Suprapubic skin (tissue), 4 donors: ENCODE data around the gene USH1C. TPM values are rescaled to one million over a fixed set of nuclear protein-coding genes. Genes with fewer than 3 reads are reported as not detected.

Source experiments
- DNase-seq, 2 donors: peaks; one replicate each; pipeline ENCODE4 v3.0.0-alpha.2; 2019; ENCODE audit warnings: low spot score in 2 of 2
- H3K27ac ChIP-seq: fragments of 200-600 bp; sonication (generic); one replicate; pipeline ENCODE4 v1.5.1; 2019
- H3K27me3 ChIP-seq: fragments of 200-600 bp; sonication (generic); one replicate; pipeline ENCODE4 v1.5.1; 2019
- H3K36me3 ChIP-seq: fragments of 200-600 bp; sonication (generic); one replicate; pipeline ENCODE4 v1.5.1; 2019
- H3K4me1 ChIP-seq: fragments of 200-600 bp; sonication (generic); one replicate; pipeline ENCODE4 v1.5.1; 2019
- H3K4me3 ChIP-seq: fragments of 200-600 bp; sonication (generic); one replicate; pipeline ENCODE4 v1.5.1; 2019; ENCODE audit warnings: mild to moderate bottlenecking
- H3K9me3 ChIP-seq: fragments of 200-600 bp; sonication (generic); one replicate; pipeline ENCODE4 v1.5.1; 2019
- EP300 ChIP-seq: sonication (generic); formaldehyde crosslinking; IDR thresholded peaks from one replicate; pipeline ENCODE4 v1.6.1; 2017; ENCODE audit warnings: antibody characterized with exemption
- POLR2A ChIP-seq, 2 donors: fragments of 450-650 bp; IDR thresholded peaks; one replicate each; pipeline ENCODE4 v1.6.1; 2017; ENCODE audit warnings: antibody characterized with exemption in 2 of 2, mild to moderate bottlenecking in 2 of 2, moderate library complexity in 2 of 2
- POLR2AphosphoS5 ChIP-seq, 3 donors: sonication (generic); formaldehyde crosslinking; IDR thresholded peaks; one replicate each; pipeline ENCODE4 v1.6.1; 2017; ENCODE audit warnings: antibody characterized with exemption in 3 of 3
- WGBS: methylation state at CpG from one replicate; pipeline ENCODE4 v1.1.5; 2018; 5-methylcytosine and 5-hydroxymethylcytosine counted together
- total RNA-seq, 4 donors: library from RNA; depleted of rRNA; stranded (reverse); fragments of >200 nt; gene quantifications; one replicate each; pipeline ENCODE4 v1.1.0, GENCODE V29; 2016
- TF ChIP-seq, protein P1 (sequence below), 2 donors: fragments of 200-600 bp in 1 of 2; fragments of 450-650 bp in 1 of 2; sonication (generic) in 1 of 2; IDR thresholded peaks; one replicate each; pipeline ENCODE4 v1.5.1; 2016 to 2019; ENCODE audit warnings: antibody characterized with exemption in 2 of 2, mild to moderate bottlenecking in 1 of 2, moderate library complexity in 1 of 2

The USH1C gene
- total RNA-seq, 4 donors from 2014 or later: not detected

DNA sequence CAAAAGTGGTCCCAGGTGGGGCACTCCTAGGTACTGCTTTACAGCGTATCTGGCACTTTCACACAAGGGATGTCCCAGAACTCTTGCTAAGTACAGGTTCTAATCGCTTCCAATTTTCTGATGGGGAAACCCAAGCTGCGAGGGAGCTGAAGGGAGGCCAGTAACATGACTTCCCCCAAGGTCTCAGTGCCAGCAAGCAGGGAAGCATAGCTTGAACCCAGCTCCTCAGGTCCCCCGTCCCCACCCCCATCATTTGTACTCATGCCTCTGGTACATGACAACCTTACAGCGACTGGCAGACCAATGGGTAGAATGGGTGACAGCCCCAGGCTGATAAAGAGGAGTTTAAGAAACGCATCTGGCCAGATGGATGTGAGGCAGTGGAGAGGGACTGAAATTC is 66.9 kb downstream of the USH1C start:
- Histone ChIP-seq H3K9me3 (no peaks in the 10 kb centered on the region), H3K4me3 (no peak overlapping the region), H3K4me1 (peaks cover 18% of the 10 kb centered on the region), H3K27ac (no peak overlapping the region), H3K27me3 (peaks cover 70% of the 10 kb centered on the region), H3K36me3 (no peaks in the 10 kb centered on the region)
- TF ChIP-seq EP300 (no peak), POLR2A (IDR thresholded peaks at IDR 0.05) (no peak), POLR2AphosphoS5 (IDR thresholded peaks at IDR 0.05) (no peak)
- TF ChIP-seq, protein P1, sequence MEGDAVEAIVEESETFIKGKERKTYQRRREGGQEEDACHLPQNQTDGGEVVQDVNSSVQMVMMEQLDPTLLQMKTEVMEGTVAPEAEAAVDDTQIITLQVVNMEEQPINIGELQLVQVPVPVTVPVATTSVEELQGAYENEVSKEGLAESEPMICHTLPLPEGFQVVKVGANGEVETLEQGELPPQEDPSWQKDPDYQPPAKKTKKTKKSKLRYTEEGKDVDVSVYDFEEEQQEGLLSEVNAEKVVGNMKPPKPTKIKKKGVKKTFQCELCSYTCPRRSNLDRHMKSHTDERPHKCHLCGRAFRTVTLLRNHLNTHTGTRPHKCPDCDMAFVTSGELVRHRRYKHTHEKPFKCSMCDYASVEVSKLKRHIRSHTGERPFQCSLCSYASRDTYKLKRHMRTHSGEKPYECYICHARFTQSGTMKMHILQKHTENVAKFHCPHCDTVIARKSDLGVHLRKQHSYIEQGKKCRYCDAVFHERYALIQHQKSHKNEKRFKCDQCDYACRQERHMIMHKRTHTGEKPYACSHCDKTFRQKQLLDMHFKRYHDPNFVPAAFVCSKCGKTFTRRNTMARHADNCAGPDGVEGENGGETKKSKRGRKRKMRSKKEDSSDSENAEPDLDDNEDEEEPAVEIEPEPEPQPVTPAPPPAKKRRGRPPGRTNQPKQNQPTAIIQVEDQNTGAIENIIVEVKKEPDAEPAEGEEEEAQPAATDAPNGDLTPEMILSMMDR (IDR thresholded peaks at IDR 0.05): no peak
- no peak for DNase-seq
- 49% methylated on average over 6 of the region's 6 CpGs for WGBS

DNA sequence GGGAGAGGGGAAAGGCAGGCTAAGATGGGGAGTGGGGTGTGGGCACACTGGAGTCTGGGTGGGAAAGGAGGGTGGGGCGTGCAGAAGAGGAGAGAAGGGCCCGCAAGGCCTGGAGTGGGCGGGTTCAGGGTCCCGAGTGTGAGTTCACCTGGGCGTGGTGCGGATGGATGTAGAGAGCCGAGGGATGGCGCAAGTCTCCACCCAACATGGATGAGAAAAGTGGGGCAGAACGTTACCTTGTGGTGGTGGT is 67.2 kb downstream of the USH1C start:
- 13% methylated on average over 9 of the region's 9 CpGs for WGBS
- no peaks in the 10 kb centered on the region for H3K36me3 ChIP-seq
- no peaks in the 10 kb centered on the region for H3K9me3 ChIP-seq
- no peak for DNase-seq
- no peak overlapping the region for H3K27ac ChIP-seq
- H3K4me1 ChIP-seq: peaks cover 18% of the 10 kb centered on the region
- peaks cover 71% of the 10 kb centered on the region for H3K27me3 ChIP-seq
- TF ChIP-seq, protein P1 (IDR thresholded peaks at IDR 0.05): no peak
- no peak for TF ChIP-seq POLR2AphosphoS5 (IDR thresholded peaks at IDR 0.05)
- TF ChIP-seq POLR2A (IDR thresholded peaks at IDR 0.05): no peak
- no peak for TF ChIP-seq EP300
- no peak overlapping the region for H3K4me3 ChIP-seq

DNA sequence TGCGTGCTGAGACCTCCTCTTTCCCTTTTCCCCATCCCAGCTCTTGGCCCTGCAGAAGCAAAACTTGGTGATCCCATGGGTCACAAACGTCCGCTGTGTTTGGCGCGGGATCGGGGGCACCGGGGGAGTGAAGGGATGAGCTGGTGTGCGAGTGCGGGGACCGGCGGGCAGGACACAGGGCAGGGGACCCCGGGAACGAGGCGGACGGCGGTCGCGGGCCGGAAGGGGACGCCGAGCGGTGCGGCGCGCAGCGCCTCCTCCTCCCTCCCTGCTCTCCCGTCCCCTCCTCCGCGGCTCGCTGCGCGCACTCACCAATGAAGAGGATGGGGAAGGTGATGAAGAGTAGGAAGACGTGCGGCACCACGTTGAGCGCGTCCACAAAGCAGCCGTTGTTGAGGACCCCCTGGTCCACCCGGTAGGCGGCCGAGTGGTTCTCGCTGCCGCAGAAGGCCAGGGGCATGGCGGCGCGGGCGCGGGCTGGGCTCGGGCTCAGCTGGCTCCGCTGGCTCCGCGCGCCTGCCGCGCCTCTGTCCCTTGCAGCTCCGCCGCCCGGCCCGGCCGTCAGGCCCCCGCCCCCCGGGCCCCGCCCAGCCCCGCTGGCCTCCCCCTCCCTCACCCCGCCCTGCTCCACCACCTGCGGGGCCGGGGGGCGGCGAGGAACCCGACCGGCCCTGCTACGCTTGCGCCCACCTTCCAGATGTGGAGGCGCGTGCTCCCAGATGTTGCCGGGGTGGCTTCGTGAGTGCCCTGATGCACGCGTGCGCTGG is 67.7 kb downstream of the USH1C start, which contains the start of gene ABCC8:
ABCC8 (minus strand) TSS at position 529 of the 767 bp plus-strand sequence; CDS start at position 460, 69 bp downstream.
- H3K36me3 ChIP-seq: no peaks in the 10 kb centered on the region
- H3K4me1 ChIP-seq: peaks cover 18% of the 10 kb centered on the region
- TF ChIP-seq POLR2A (IDR thresholded peaks at IDR 0.05) (no peak), EP300 (no peak), POLR2AphosphoS5 (IDR thresholded peaks at IDR 0.05) (no peak)
- TF ChIP-seq, protein P1 (IDR thresholded peaks at IDR 0.05): no peak
- under 1% methylated on average over 42 of the region's 80 CpGs for WGBS
- H3K27ac ChIP-seq: no peak within 1 kb of the TSS
- H3K4me3 ChIP-seq: peak within 1 kb of the TSS; percentile 40
- DNase-seq: no peak
- H3K27me3 ChIP-seq: peaks cover 71% of the 10 kb centered on the region
- no peaks in the 10 kb centered on the region for H3K9me3 ChIP-seq

DNA sequence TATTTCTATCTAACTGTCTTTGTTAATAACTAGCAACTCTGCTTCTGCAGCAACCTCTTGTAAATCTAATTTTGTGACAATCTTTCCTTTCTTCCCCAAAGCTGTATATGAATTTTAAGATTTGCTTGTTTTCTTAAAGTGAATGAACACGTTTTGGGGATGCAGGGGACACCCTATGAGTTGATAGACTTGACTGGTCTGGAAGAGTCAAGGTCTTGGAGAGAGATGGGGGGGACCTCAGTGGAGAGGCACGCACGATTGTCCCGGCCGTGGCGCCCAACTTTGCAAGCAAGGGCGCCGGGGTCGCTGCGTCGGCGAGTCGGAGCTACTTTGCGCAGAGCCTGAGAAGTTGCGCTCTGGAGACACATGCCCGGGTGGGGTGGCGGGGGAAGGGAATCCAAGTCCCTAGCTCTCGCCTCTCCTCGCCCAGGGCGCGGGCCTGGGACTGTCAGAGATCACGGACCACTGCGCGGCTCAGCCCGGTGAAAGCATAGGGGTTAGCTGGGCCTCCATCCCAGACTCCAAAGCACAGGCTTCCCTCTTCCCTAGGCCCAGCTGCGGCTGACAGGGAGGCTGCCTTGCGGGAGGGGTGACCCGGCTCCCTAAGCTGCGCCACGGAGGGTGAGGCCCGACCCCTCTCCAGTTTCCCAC is 68.4 kb downstream of the USH1C start:
- TF ChIP-seq, protein P1 (IDR thresholded peaks at IDR 0.05): no peak
- no peak for TF ChIP-seq POLR2AphosphoS5 (IDR thresholded peaks at IDR 0.05)
- no peak for TF ChIP-seq POLR2A (IDR thresholded peaks at IDR 0.05)
- TF ChIP-seq EP300: no peak
- WGBS: 2% methylated on average over 8 of the region's 31 CpGs
- no peaks in the 10 kb centered on the region for H3K36me3 ChIP-seq
- H3K27ac ChIP-seq: no peak overlapping the region
- H3K27me3 ChIP-seq: peaks cover 75% of the 10 kb centered on the region
- DNase-seq: no peak
- no peaks in the 10 kb centered on the region for H3K9me3 ChIP-seq
- peaks cover 18% of the 10 kb centered on the region for H3K4me1 ChIP-seq
- H3K4me3 ChIP-seq: peak overlapping the region; percentile 40

DNA sequence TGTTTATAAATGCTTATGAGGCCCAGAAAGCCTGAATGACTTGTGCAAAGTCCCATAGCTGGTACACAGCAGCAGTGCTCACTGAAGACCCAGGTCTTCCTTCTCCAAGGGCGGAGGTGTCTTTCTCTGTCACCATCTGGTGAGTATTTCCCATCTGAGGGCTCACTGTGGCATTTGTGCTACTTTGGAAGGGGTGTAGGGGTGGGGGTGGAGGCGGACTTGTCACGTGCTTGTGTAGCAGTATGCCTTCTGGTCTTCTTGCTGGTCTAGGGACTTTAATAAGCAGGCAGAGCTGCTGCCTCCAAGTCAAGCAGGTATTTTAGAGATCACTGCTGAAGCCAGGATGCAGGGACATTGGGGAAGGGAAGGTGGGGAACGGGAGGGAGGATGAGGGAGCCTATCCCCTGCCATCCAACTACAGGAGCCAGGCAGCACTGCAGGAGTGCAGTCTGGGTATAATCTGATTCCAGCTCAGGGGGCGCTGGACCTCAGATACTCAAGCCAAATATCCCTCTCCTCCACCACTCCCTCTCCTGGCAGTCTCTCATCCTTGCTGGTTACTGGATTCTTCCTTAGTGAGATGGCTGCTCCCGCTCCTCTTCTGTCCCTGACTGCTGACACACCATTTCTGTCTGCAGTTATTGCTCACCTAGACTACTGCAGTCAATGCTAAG is 71.0 kb downstream of the USH1C start:
- DNase-seq: no peak
- Histone ChIP-seq H3K9me3 (no peaks in the 10 kb centered on the region), H3K27me3 (peaks cover 63% of the 10 kb centered on the region), H3K36me3 (no peaks in the 10 kb centered on the region), H3K4me3 (no peak overlapping the region), H3K27ac (no peak overlapping the region), H3K4me1 (peaks cover 12% of the 10 kb centered on the region)
- 41% methylated on average over 6 of the region's 6 CpGs for WGBS
- no peak for TF ChIP-seq POLR2AphosphoS5 (IDR thresholded peaks at IDR 0.05)
- TF ChIP-seq, protein P1 (IDR thresholded peaks at IDR 0.05): no peak
- no peak for TF ChIP-seq EP300
- no peak for TF ChIP-seq POLR2A (IDR thresholded peaks at IDR 0.05)
